HEK293 (cell line): ENCODE data around the gene ZNF503.

Experiments
- MYNN ChIP-seq: fragments of 450-650 bp; formaldehyde crosslinking; IDR thresholded peaks from 2 replicates; pipeline ENCODE4 v1.5.1; 2016; ENCODE audit warnings: missing biosample characterization, missing genetic modification characterization, borderline replicate concordance
- OVOL3 ChIP-seq: fragments of 450-650 bp; formaldehyde crosslinking; IDR thresholded peaks from 2 replicates; pipeline ENCODE4 v1.5.1; 2016; ENCODE audit warnings: missing biosample characterization, missing genetic modification characterization
- REPIN1 ChIP-seq: fragments of 450-650 bp; formaldehyde crosslinking; IDR thresholded peaks from 2 replicates; pipeline ENCODE4 v1.5.1; 2017; ENCODE audit warnings: missing biosample characterization, missing genetic modification characterization, low read depth
- SCRT1 ChIP-seq: fragments of 450-650 bp; formaldehyde crosslinking; IDR thresholded peaks from 2 replicates; pipeline ENCODE4 v1.5.1; 2016; ENCODE audit warnings: missing biosample characterization, missing genetic modification characterization, borderline replicate concordance
- SP2 ChIP-seq: fragments of 450-650 bp; formaldehyde crosslinking; IDR thresholded peaks from 2 replicates; pipeline ENCODE4 v1.5.1; 2016; ENCODE audit warnings: missing biosample characterization, missing genetic modification characterization
- WT1 ChIP-seq: fragments of 450-650 bp; formaldehyde crosslinking; IDR thresholded peaks from 2 replicates; pipeline ENCODE4 v1.5.1; 2016; ENCODE audit warnings: missing biosample characterization, missing genetic modification characterization
- ZBTB10 ChIP-seq: fragments of 450-650 bp; formaldehyde crosslinking; IDR thresholded peaks from 2 replicates; pipeline ENCODE4 v1.5.1; 2016; ENCODE audit warnings: missing biosample characterization, missing genetic modification characterization
- ZBTB17 ChIP-seq: fragments of 450-650 bp; formaldehyde crosslinking; IDR thresholded peaks from 2 replicates; pipeline ENCODE4 v1.5.1; 2016; ENCODE audit warnings: missing biosample characterization, missing genetic modification characterization
- ZBTB7A ChIP-seq: fragments of 450-650 bp; formaldehyde crosslinking; IDR thresholded peaks from 2 replicates; pipeline ENCODE4 v1.5.1; 2016; ENCODE audit warnings: low read depth, missing biosample characterization, missing genetic modification characterization
- ZFHX2 ChIP-seq: fragments of 450-650 bp; formaldehyde crosslinking; conservative IDR thresholded peaks from 2 replicates; pipeline ENCODE4 v1.5.1; 2016; ENCODE audit warnings: missing biosample characterization, missing genetic modification characterization
- ZNF132 ChIP-seq: fragments of 450-650 bp; formaldehyde crosslinking; IDR thresholded peaks from 2 replicates; pipeline ENCODE4 v1.5.1; 2017; ENCODE audit warnings: missing biosample characterization, missing genetic modification characterization, borderline replicate concordance
- ZNF175 ChIP-seq: fragments of 450-650 bp; formaldehyde crosslinking; IDR thresholded peaks from 2 replicates; pipeline ENCODE4 v1.5.1; 2016; ENCODE audit warnings: missing biosample characterization, missing genetic modification characterization
- ZNF211 ChIP-seq: fragments of 450-650 bp; formaldehyde crosslinking; IDR thresholded peaks from 2 replicates; pipeline ENCODE4 v1.5.1; 2016; ENCODE audit warnings: low read depth, missing biosample characterization, missing genetic modification characterization
- ZNF324 ChIP-seq: fragments of 450-650 bp; formaldehyde crosslinking; IDR thresholded peaks from 2 replicates; pipeline ENCODE4 v1.5.1; 2016; ENCODE audit warnings: missing biosample characterization, missing genetic modification characterization
- ZNF341 ChIP-seq: fragments of 450-650 bp; formaldehyde crosslinking; IDR thresholded peaks from 2 replicates; pipeline ENCODE4; 2016; ENCODE audit warnings: low read depth, missing biosample characterization, missing genetic modification characterization
- ZNF423 ChIP-seq: fragments of 450-650 bp; formaldehyde crosslinking; IDR thresholded peaks from 2 replicates; pipeline ENCODE4 v1.5.1; 2016; ENCODE audit warnings: missing biosample characterization, missing genetic modification characterization
- ZNF544 ChIP-seq: fragments of 450-650 bp; formaldehyde crosslinking; IDR thresholded peaks from 2 replicates; pipeline ENCODE4 v1.5.0; 2017; ENCODE audit warnings: missing biosample characterization, missing genetic modification characterization
- ZNF707 ChIP-seq: fragments of 450-650 bp; formaldehyde crosslinking; IDR thresholded peaks from 2 replicates; pipeline ENCODE4 v1.5.1; 2016; ENCODE audit warnings: missing biosample characterization, missing genetic modification characterization
- ZNF76 ChIP-seq: fragments of 450-650 bp; formaldehyde crosslinking; IDR thresholded peaks from 2 replicates; pipeline ENCODE4; 2016; ENCODE audit warnings: low read depth, missing biosample characterization, missing genetic modification characterization, borderline replicate concordance
- ZNF837 ChIP-seq: fragments of 450-650 bp; formaldehyde crosslinking; IDR thresholded peaks from 2 replicates; pipeline ENCODE4 v1.5.1; 2016; ENCODE audit warnings: missing biosample characterization, missing genetic modification characterization
- ZNF843 ChIP-seq: fragments of 450-650 bp; formaldehyde crosslinking; IDR thresholded peaks from 2 replicates; pipeline ENCODE4 v1.5.1; 2016; ENCODE audit warnings: missing biosample characterization, missing genetic modification characterization
- TF ChIP-seq, protein P1 (sequence below): fragments of 450-650 bp; formaldehyde crosslinking; IDR thresholded peaks from 2 replicates; pipeline ENCODE4 v1.5.1; 2016; ENCODE audit warnings: missing biosample characterization, missing genetic modification characterization
- TF ChIP-seq, protein P2 (sequence below): fragments of 450-650 bp; formaldehyde crosslinking; IDR thresholded peaks from 2 replicates; pipeline ENCODE4 v1.5.1; 2016; ENCODE audit warnings: missing biosample characterization, missing genetic modification characterization
- TF ChIP-seq, protein P3 (sequence below): fragments of 450-650 bp; formaldehyde crosslinking; IDR thresholded peaks from 2 replicates; pipeline ENCODE4 v1.5.1; 2016; ENCODE audit warnings: missing biosample characterization, missing genetic modification characterization
- TF ChIP-seq, protein P4 (sequence below): fragments of 450-650 bp; formaldehyde crosslinking; IDR thresholded peaks from 2 replicates; pipeline ENCODE4 v1.5.1; 2016; ENCODE audit warnings: missing biosample characterization, missing genetic modification characterization

Gene ZNF503

GRCh38 chr10:75408911-75409885, 7.6 kb upstream of the ZNF503 start (continued):
- peak; percentile 47; the same call in 1 of the 2 replicates for TF ChIP-seq ZNF843 (tag by site-specific recombination)
- TF ChIP-seq WT1 (tag by site-specific recombination), result 0 out of 2 replicates have a peak, but pooled peaks have one; percentile 45
- TF ChIP-seq, protein P1, sequence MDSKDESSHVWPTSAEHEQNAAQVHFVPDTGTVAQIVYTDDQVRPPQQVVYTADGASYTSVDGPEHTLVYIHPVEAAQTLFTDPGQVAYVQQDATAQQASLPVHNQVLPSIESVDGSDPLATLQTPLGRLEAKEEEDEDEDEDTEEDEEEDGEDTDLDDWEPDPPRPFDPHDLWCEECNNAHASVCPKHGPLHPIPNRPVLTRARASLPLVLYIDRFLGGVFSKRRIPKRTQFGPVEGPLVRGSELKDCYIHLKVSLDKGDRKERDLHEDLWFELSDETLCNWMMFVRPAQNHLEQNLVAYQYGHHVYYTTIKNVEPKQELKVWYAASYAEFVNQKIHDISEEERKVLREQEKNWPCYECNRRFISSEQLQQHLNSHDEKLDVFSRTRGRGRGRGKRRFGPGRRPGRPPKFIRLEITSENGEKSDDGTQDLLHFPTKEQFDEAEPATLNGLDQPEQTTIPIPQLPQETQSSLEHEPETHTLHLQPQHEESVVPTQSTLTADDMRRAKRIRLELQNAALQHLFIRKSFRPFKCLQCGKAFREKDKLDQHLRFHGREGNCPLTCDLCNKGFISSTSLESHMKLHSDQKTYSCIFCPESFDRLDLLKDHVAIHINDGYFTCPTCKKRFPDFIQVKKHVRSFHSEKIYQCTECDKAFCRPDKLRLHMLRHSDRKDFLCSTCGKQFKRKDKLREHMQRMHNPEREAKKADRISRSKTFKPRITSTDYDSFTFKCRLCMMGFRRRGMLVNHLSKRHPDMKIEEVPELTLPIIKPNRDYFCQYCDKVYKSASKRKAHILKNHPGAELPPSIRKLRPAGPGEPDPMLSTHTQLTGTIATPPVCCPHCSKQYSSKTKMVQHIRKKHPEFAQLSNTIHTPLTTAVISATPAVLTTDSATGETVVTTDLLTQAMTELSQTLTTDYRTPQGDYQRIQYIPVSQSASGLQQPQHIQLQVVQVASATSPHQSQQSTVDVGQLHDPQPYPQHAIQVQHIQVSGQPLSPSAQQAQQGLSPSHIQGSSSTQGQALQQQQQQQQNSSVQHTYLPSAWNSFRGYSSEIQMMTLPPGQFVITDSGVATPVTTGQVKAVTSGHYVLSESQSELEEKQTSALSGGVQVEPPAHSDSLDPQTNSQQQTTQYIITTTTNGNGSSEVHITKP (tag by site-specific recombination), result peak; percentile 68
- no peak for TF ChIP-seq MYNN (tag by site-specific recombination)
- no peak for TF ChIP-seq SCRT1 (tag by site-specific recombination)
- 0 out of 2 replicates have a peak, but pooled peaks have one; percentile 19 for TF ChIP-seq ZBTB10 (tag by site-specific recombination)
- TF ChIP-seq OVOL3 (tag by site-specific recombination), result 0 out of 2 replicates have a peak, but pooled peaks have one; percentile 33
- no peak for TF ChIP-seq ZNF132 (tag by site-specific recombination)
- peak; percentile 86 for TF ChIP-seq SP2 (tag by site-specific recombination)
- TF ChIP-seq ZNF423 (tag by site-specific recombination), result no peak
- TF ChIP-seq ZNF707 (tag by site-specific recombination), result no peak
- TF ChIP-seq ZNF837 (tag by site-specific recombination), result no peak
- TF ChIP-seq ZNF76, result no peak
- TF ChIP-seq ZNF544 (tag by site-specific recombination), result no peak
- TF ChIP-seq, protein P2, sequence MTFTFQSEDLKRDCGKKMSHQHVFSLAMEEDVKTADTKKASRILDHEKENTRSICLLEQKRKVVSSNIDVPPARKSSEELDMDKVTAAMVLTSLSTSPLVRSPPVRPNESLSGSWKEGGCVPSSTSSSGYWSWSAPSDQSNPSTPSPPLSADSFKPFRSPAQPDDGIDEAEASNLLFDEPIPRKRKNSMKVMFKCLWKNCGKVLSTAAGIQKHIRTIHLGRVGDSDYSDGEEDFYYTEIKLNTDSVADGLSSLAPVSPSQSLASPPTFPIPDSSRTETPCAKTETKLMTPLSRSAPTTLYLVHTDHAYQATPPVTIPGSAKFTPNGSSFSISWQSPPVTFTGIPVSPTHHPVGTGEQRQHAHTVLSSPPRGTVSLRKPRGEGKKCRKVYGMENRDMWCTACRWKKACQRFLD, result no peak
- TF ChIP-seq ZBTB7A (tag by site-specific recombination), result no peak
- no peak for TF ChIP-seq ZNF211 (tag by site-specific recombination)
- TF ChIP-seq, protein P3, sequence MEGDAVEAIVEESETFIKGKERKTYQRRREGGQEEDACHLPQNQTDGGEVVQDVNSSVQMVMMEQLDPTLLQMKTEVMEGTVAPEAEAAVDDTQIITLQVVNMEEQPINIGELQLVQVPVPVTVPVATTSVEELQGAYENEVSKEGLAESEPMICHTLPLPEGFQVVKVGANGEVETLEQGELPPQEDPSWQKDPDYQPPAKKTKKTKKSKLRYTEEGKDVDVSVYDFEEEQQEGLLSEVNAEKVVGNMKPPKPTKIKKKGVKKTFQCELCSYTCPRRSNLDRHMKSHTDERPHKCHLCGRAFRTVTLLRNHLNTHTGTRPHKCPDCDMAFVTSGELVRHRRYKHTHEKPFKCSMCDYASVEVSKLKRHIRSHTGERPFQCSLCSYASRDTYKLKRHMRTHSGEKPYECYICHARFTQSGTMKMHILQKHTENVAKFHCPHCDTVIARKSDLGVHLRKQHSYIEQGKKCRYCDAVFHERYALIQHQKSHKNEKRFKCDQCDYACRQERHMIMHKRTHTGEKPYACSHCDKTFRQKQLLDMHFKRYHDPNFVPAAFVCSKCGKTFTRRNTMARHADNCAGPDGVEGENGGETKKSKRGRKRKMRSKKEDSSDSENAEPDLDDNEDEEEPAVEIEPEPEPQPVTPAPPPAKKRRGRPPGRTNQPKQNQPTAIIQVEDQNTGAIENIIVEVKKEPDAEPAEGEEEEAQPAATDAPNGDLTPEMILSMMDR, result no peak; the same call in 1 of the 2 replicates
- TF ChIP-seq ZNF341 (tag by site-specific recombination), result peak; percentile 43; the same call in 1 of the 2 replicates
- 0 out of 2 replicates have a peak, but pooled peaks have one; percentile 51 for TF ChIP-seq ZNF324 (tag by site-specific recombination)
- no peak for TF ChIP-seq ZNF175 (tag by site-specific recombination)
- peak; percentile 73; the same call in 1 of the 2 replicates for TF ChIP-seq REPIN1 (tag by site-specific recombination)
- TF ChIP-seq, protein P4, sequence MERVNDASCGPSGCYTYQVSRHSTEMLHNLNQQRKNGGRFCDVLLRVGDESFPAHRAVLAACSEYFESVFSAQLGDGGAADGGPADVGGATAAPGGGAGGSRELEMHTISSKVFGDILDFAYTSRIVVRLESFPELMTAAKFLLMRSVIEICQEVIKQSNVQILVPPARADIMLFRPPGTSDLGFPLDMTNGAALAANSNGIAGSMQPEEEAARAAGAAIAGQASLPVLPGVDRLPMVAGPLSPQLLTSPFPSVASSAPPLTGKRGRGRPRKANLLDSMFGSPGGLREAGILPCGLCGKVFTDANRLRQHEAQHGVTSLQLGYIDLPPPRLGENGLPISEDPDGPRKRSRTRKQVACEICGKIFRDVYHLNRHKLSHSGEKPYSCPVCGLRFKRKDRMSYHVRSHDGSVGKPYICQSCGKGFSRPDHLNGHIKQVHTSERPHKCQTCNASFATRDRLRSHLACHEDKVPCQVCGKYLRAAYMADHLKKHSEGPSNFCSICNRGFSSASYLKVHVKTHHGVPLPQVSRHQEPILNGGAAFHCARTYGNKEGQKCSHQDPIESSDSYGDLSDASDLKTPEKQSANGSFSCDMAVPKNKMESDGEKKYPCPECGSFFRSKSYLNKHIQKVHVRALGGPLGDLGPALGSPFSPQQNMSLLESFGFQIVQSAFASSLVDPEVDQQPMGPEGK (tag by site-specific recombination), result peak; percentile 79
- TF ChIP-seq ZBTB17 (tag by site-specific recombination), result 0 out of 2 replicates have a peak, but pooled peaks have one; percentile 20
- TF ChIP-seq ZFHX2 (tag by site-specific recombination), result peak; percentile 55
